DOHH2 (cell line): ENCODE data around the gene PHF20.

ENCODE experiments used
- H3F3A ChIP-seq: fragments of 200-600 bp; sonication (generic), shearing (Covaris generic); 2 replicates; pipeline ENCODE4 v1.6.0; 2016; ENCODE audit warnings: antibody characterized with exemption, mild to moderate bottlenecking; ENCODE audit not compliant: control insufficient read depth, insufficient read depth
- H3K27ac ChIP-seq: fragments of 200-600 bp; sonication (generic); 2 replicates; pipeline ENCODE4 v1.5.1; 2014; ENCODE audit warnings: low read depth, mild to moderate bottlenecking, low read length, moderate library complexity
- H3K27me3 ChIP-seq: fragments of 200-600 bp; sonication (generic); 2 replicates; pipeline ENCODE4 v1.6.1; 2014; ENCODE audit warnings: mild to moderate bottlenecking, low read length, mixed read lengths; ENCODE audit not compliant: control insufficient read depth
- H3K36me3 ChIP-seq: fragments of 200-600 bp; sonication (generic); 2 replicates; pipeline ENCODE4 v1.6.1; 2014; ENCODE audit warnings: mild to moderate bottlenecking, low read length, moderate library complexity, mixed read lengths; ENCODE audit not compliant: control insufficient read depth
- H3K4me1 ChIP-seq: fragments of 200-600 bp; sonication (generic); 2 replicates; pipeline ENCODE4 v1.6.1; 2014; ENCODE audit warnings: mild to moderate bottlenecking, low read length, mixed read lengths; ENCODE audit not compliant: control insufficient read depth
- H3K4me2 ChIP-seq: fragments of 200-600 bp; sonication (generic); 2 replicates; pipeline ENCODE4 v1.6.0; 2014; ENCODE audit warnings: mild to moderate bottlenecking, low read length, moderate library complexity
- H3K4me3 ChIP-seq: fragments of 200-600 bp; sonication (generic); 2 replicates; pipeline ENCODE4 v1.5.1; 2014; ENCODE audit warnings: mild to moderate bottlenecking, low read length, mixed read lengths
- H3K79me2 ChIP-seq: fragments of 200-600 bp; sonication (generic); 2 replicates; pipeline ENCODE4 v1.6.1; 2014; ENCODE audit warnings: mild to moderate bottlenecking, low read length, mixed read lengths; ENCODE audit not compliant: control insufficient read depth
- H3K9me2 ChIP-seq: fragments of 200-600 bp; sonication (generic); replicated peaks from 2 replicates; pipeline ENCODE4 v1.6.1; 2014; ENCODE audit warnings: mild to moderate bottlenecking, low read length, mixed read lengths; ENCODE audit not compliant: control insufficient read depth
- H3K9me3 ChIP-seq: fragments of 200-600 bp; sonication (generic); 2 replicates; pipeline ENCODE4 v1.6.1; 2014; ENCODE audit warnings: antibody characterized with exemption, low read length, mixed read lengths; ENCODE audit not compliant: control insufficient read depth, insufficient read depth
- H4K20me1 ChIP-seq: fragments of 200-600 bp; sonication (generic); 2 replicates; pipeline ENCODE4 v1.6.0; 2014; ENCODE audit warnings: low read depth, mild to moderate bottlenecking, antibody characterized with exemption, low read length, moderate library complexity; ENCODE audit not compliant: control insufficient read depth, insufficient read depth
- EZH2phosphoT487 ChIP-seq: fragments of 200-600 bp; sonication (generic); IDR thresholded peaks from 2 replicates; pipeline ENCODE4 v1.6.1; 2017; ENCODE audit warnings: borderline replicate concordance, mild to moderate bottlenecking, antibody characterized with exemption, low read length, moderate library complexity, mixed read lengths
- TF ChIP-seq, protein P1 (sequence below): fragments of 200-600 bp; sonication (generic); IDR thresholded peaks from one replicate; pipeline ENCODE4 v1.5.1; 2014; ENCODE audit warnings: antibody characterized with exemption, mild to moderate bottlenecking, low read depth, low read length; ENCODE audit not compliant: poor library complexity, severe bottlenecking

The PHF20 gene

DNA sequence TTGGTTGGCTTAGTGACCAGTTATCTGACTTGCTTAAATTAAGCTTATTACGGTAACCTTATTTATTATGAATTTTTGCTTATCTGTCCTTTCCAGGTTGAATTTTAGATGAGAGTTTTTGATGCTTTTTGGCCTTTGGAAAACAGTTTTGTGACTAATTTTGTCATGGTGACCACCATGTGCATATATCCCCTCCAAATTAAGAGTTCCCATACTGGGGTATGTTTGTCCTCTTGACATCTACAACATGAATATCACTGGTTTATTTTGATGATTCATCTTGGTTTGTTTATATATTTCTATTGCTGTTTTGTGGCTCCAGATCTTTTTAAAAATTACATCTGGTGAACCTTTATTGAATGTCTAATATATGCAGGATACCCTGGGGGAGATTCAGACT is 61.4 kb downstream of the PHF20 start:
- Histone ChIP-seq H3K79me2 (peaks cover 12% of the 10 kb centered on the region), H3K4me3 (no peak overlapping the region), H3K4me1 (no peaks in the 10 kb centered on the region), H3F3A (no peaks in the 10 kb centered on the region), H3K27me3 (no peaks in the 10 kb centered on the region), H3K36me3 (peaks cover 4% of the 10 kb centered on the region; the same call in 1 of the 2 replicates), H3K4me2 (no peak overlapping the region), H3K9me3 (no peaks in the 10 kb centered on the region), H4K20me1 (no peaks in the 10 kb centered on the region), H3K27ac (no peak overlapping the region), H3K9me2 (no peaks in the 10 kb centered on the region)
- TF ChIP-seq, protein P1, sequence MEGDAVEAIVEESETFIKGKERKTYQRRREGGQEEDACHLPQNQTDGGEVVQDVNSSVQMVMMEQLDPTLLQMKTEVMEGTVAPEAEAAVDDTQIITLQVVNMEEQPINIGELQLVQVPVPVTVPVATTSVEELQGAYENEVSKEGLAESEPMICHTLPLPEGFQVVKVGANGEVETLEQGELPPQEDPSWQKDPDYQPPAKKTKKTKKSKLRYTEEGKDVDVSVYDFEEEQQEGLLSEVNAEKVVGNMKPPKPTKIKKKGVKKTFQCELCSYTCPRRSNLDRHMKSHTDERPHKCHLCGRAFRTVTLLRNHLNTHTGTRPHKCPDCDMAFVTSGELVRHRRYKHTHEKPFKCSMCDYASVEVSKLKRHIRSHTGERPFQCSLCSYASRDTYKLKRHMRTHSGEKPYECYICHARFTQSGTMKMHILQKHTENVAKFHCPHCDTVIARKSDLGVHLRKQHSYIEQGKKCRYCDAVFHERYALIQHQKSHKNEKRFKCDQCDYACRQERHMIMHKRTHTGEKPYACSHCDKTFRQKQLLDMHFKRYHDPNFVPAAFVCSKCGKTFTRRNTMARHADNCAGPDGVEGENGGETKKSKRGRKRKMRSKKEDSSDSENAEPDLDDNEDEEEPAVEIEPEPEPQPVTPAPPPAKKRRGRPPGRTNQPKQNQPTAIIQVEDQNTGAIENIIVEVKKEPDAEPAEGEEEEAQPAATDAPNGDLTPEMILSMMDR: no peak
- TF ChIP-seq EZH2phosphoT487: no peak

DNA sequence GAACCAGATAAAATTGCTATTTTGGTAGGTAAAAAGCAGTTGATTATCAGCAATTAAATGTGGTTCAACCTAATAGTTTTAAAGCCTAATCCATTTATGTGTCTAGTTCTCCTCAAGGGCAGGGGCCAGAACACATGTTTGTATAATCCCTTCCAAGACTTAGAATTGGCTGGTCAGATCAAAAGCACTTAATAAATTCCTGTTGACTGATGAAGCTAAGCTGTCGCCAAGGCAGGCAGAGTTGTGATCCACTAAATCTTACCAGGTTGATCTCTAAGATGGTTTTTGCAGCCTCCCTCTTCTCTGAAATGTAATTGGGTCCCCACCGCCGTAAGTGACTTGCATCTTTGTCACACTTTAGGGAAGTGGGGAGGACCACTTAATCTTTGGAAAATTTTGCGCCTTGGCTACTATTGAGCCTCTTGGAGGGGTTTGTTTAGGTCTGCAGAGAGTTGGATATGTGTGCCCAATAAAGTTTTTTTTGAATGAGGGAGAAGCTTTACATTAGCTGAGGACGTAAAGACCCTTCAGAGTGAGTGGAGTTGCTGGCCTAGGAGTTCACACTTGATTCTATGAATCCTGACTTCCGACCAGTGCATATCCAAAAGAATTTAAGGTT is 65.9 kb downstream of the PHF20 start:
- H3K27ac ChIP-seq: no peak overlapping the region
- no peak for TF ChIP-seq EZH2phosphoT487
- TF ChIP-seq, protein P1: no peak
- no peaks in the 10 kb centered on the region for H3K9me3 ChIP-seq
- no peaks in the 10 kb centered on the region for H3F3A ChIP-seq
- H3K79me2 ChIP-seq: peaks cover 13% of the 10 kb centered on the region
- peaks cover 5% of the 10 kb centered on the region for H3K36me3 ChIP-seq
- no peaks in the 10 kb centered on the region for H3K27me3 ChIP-seq
- H3K4me3 ChIP-seq: no peak overlapping the region
- H3K4me1 ChIP-seq: no peaks in the 10 kb centered on the region
- H3K4me2 ChIP-seq: no peak overlapping the region
- H3K9me2 ChIP-seq: no peaks in the 10 kb centered on the region
- no peaks in the 10 kb centered on the region for H4K20me1 ChIP-seq

DNA sequence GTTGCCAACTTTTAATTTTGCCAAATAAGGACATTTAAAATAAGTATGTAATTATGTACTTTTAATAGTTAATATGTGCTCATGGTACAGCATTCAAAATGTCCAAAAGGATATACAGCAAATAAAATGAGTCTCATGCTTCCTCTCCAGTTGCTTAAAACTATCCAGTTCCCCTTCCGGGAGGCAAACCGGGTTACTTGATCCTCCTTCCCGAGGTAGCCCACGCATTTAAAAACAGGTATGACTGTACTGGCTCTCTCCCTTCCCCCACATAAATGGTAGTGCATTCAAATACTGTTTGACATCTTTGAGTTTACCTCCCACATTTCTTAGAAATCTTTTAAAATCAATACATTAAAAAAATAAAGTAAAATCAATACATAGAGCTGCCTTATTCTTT is 66.4 kb downstream of the PHF20 start:
- H3K4me3 ChIP-seq: no peak overlapping the region
- peaks cover 8% of the 10 kb centered on the region for H3K36me3 ChIP-seq
- H3K9me2 ChIP-seq: no peaks in the 10 kb centered on the region
- no peaks in the 10 kb centered on the region for H3F3A ChIP-seq
- peaks cover 10% of the 10 kb centered on the region for H3K79me2 ChIP-seq
- no peaks in the 10 kb centered on the region for H3K9me3 ChIP-seq
- TF ChIP-seq, protein P1: no peak
- no peak for TF ChIP-seq EZH2phosphoT487
- H3K27ac ChIP-seq: no peak overlapping the region
- H3K4me1 ChIP-seq: no peaks in the 10 kb centered on the region
- H3K4me2 ChIP-seq: no peak overlapping the region
- H3K27me3 ChIP-seq: no peaks in the 10 kb centered on the region
- no peaks in the 10 kb centered on the region for H4K20me1 ChIP-seq
